ENCODE data around the gene PLCXD1. TPM values are rescaled to one million over a fixed set of nuclear protein-coding genes. Genes with fewer than 3 reads are reported as not detected.

PLCXD1 gene
- total RNA-seq, 2 experiments from 2014 or later, result 57.3 to 61.2 TPM

- Mint-ChIP-seq H3K4me3 (no peak overlapping the region), H3K36me3 (peaks cover 25% of the 10 kb centered on the region), H3K9me3 (no peaks in the 10 kb centered on the region), H3K27ac (no peak overlapping the region), H3K27me3 (no peaks in the 10 kb centered on the region), H3K4me1 (no peaks in the 10 kb centered on the region)
- DNase-seq, result no peak
- POLR2A ChIA-PET, result no interaction called here
- ATAC-seq (ENCODE audit: low read depth), result no peak
Observed at GRCh38 chrX:334971-335757, 54.0 kb downstream of the PLCXD1 start.

DNA sequence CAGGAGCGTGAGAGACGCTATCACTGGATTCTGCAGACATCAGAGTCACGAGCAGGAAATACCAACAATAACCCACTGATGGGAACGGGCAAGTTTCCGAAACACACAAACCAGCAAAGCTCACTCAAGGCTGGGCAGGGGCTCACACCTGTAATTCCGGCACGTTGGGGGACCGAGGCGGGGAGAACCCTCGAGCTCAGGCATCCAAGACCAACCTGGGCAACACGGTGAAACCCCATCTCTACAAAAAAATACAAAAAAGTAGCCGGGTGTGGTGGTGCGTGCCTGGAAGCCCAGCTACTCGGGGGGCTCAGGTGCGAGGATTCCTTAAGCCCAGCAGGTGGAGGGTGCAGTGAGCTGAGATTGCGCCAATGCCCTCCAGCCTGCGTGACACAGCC is 54.6 kb downstream of the PLCXD1 start:
- Mint-ChIP-seq H3K27me3 (no peaks in the 10 kb centered on the region), H3K9me3 (no peaks in the 10 kb centered on the region), H3K4me3 (no peak overlapping the region), H3K36me3 (peaks cover 27% of the 10 kb centered on the region), H3K27ac (no peak overlapping the region), H3K4me1 (no peaks in the 10 kb centered on the region)
- no peak for DNase-seq
- POLR2A ChIA-PET, result no interaction called here
- no peak for ATAC-seq (ENCODE audit: low read depth)

DNA sequence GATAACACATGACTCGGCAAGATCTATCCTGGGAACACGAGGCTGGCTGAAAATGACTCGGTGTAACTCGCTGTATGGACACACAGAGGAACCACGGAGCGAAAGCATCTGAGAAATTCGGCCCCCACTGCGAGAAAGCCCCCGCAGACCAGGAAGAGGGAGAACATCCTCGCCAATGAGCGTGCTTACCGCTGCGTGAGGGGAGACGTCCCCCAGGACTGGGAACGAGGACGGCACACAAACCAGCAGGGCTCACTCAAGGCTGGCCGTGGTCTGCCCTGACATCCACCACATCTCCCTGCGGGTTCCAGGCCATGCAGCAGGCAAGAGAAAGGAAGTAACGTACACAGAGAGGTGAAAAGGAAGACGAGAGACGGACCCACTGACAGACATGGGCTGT is 55.0 kb downstream of the PLCXD1 start:
- POLR2A ChIA-PET, result no interaction called here
- Mint-ChIP-seq H3K9me3 (no peaks in the 10 kb centered on the region), H3K4me3 (no peak overlapping the region), H3K36me3 (peaks cover 29% of the 10 kb centered on the region), H3K27ac (no peak overlapping the region), H3K4me1 (no peaks in the 10 kb centered on the region), H3K27me3 (no peaks in the 10 kb centered on the region)
- DNase-seq (no peak), ATAC-seq (ENCODE audit: low read depth) (no peak)

- DNase-seq, result no peak
- Mint-ChIP-seq H3K4me1 (no peaks in the 10 kb centered on the region), H3K4me3 (no peak overlapping the region)
Observed at GRCh38 chrX:337331-337831, 56.2 kb downstream of the PLCXD1 start.

DNA sequence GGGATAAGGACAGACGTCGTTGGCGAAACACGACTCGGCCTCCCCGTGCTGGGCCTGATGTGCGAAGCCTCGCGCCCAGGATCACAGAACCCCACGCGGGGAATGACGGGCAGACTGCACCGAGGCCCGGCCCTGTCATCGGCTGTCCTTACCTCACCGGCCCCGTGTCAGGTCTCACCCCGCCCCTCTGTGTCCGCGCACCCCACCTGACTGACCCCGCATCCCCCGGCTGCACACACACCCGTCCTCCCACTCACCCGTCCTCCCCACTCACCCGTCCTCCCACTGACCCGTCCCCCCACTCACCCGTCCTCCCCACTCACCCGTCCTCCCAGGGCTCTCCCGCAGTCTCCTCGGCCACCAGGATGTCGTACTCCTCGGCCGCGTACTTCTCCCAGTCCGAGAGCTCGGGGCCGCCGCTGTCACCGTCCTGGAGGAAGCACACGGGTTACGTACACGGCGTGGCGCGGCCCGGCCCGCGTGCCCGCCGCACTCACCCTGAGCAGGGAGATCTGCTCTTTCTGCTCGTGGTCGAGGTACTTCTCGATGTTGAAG is 57.2 kb downstream of the PLCXD1 start:
- peaks cover 36% of the 10 kb centered on the region for H3K36me3 Mint-ChIP-seq
- H3K4me1 Mint-ChIP-seq, result no peaks in the 10 kb centered on the region
- no peak overlapping the region for H3K27ac Mint-ChIP-seq
- no peak overlapping the region for H3K4me3 Mint-ChIP-seq
- peaks cover 2% of the 10 kb centered on the region for H3K9me3 Mint-ChIP-seq
- POLR2A ChIA-PET, result no interaction called here
- DNase-seq, result no peak
- no peaks in the 10 kb centered on the region for H3K27me3 Mint-ChIP-seq
- no peak for ATAC-seq (ENCODE audit: low read depth)

More at GRCh38 chrX:337331-337831, 56.2 kb downstream of the PLCXD1 start:
- peaks cover 36% of the 10 kb centered on the region for H3K36me3 Mint-ChIP-seq
- POLR2A ChIA-PET, result no interaction called here
- no peak for ATAC-seq (ENCODE audit: low read depth)
- H3K27me3 Mint-ChIP-seq, result no peaks in the 10 kb centered on the region
- H3K9me3 Mint-ChIP-seq, result peaks cover 2% of the 10 kb centered on the region
- no peak overlapping the region for H3K27ac Mint-ChIP-seq

DNA sequence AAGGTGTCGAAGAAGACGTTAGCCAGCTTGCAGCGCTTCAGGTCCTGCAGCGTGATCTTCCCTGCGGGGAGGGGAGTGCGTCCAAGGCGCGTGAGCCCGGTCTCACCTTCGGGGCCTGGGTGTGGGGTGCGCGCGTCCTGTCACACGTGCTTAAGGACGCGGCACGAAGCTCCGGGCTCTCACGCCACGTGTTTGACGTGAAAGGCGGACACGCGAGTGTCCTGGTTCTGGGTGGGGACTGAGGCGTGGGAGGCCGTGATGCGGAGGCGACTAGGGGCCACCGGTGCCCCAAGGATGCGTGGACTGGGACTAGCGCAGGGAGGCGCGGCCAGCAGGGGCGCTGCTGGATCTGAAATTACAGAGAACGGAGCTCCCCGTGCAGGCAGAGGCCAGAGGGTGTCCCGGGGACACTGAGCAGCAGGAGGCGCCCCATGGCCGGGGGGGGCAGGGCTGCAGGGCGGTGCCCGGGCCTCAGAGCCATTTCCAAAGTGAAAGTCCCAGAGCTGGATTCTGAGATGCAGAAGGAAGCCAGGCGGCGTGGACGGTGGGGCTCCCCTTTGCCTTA is 57.7 kb downstream of the PLCXD1 start:
- peaks cover 2% of the 10 kb centered on the region for H3K9me3 Mint-ChIP-seq
- ATAC-seq (ENCODE audit: low read depth), result no peak
- no peaks in the 10 kb centered on the region for H3K27me3 Mint-ChIP-seq
- no peak overlapping the region for H3K27ac Mint-ChIP-seq
- peaks cover 36% of the 10 kb centered on the region for H3K36me3 Mint-ChIP-seq
- no peak overlapping the region for H3K4me3 Mint-ChIP-seq
- POLR2A ChIA-PET, result no interaction called here
- H3K4me1 Mint-ChIP-seq, result no peaks in the 10 kb centered on the region
- no peak for DNase-seq

DNA sequence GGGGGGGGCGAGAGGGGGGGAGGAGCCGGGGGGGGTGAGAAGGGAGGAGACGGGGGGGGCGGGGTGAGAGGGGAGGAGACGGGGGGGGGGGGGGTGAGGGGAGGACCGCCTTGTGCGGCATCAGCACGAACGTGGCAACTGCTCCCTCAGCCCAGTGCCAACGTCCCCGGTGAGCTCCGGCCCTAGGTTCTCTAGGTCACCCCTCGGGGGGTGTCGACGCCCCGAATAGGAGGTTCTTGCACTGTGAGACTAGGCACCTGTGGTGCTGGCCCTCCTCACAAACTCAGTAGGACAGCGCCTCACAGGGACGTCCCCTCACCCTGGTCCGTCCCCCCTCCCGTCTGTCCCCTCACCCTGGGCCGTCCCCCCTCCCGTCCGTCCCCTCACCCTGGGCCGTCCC is 58.9 kb downstream of the PLCXD1 start:
- Mint-ChIP-seq H3K36me3 (peaks cover 41% of the 10 kb centered on the region), H3K4me3 (no peak overlapping the region), H3K27ac (no peak overlapping the region), H3K4me1 (no peaks in the 10 kb centered on the region), H3K9me3 (peaks cover 2% of the 10 kb centered on the region), H3K27me3 (no peaks in the 10 kb centered on the region)
- peak; percentile 26 for ATAC-seq (ENCODE audit: low read depth)
- DNase-seq, result no peak
- POLR2A ChIA-PET, result no interaction called here

DNA sequence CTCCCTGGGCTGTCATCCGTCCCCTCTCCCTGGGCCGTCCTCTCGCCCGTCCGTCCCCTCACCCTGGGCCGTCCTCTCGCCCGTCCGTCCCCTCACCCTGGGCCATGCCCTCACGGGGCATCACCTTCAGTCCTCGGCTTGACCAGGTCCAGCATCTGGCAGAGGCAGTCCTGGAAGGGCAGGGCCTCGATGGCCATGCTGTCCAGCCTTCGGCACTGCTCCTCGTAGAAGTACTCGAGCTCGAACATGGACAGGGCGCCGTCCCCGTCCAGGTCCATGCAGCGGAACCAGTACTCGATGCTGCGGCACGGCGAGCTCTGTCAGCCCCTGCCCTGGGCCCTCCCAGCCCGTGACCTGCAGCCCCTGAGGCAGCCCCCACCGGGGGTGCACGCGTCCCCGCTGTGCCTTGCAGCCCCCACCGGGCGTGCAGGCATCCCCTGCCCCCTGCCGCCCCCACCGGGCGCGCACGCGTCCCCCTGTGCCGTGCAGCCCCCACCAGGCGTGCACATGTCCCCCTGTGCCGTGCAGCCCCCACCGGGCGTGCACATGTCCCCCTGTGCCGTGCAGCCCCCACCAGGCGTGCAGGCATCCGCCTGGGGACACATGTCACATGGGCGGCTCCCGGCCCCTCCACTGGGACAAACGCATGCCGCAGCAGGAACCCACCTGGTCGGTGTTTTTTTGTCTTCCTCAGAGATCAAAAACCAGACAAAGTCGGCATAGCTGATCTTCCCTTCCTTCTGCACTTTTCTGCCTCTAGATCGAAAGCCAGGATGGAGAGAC is 59.7 kb downstream of the PLCXD1 start:
- peaks cover 44% of the 10 kb centered on the region for H3K36me3 Mint-ChIP-seq
- peaks cover 2% of the 10 kb centered on the region for H3K9me3 Mint-ChIP-seq
- H3K27me3 Mint-ChIP-seq, result no peaks in the 10 kb centered on the region
- POLR2A ChIA-PET, result no interaction called here
- H3K27ac Mint-ChIP-seq, result no peak overlapping the region
- H3K4me1 Mint-ChIP-seq, result no peaks in the 10 kb centered on the region
- ATAC-seq (ENCODE audit: low read depth) (no peak), DNase-seq (no peak)
- H3K4me3 Mint-ChIP-seq, result no peak overlapping the region

- DNase-seq (no peak), ATAC-seq (ENCODE audit: low read depth) (no peak)
- Mint-ChIP-seq H3K4me3 (no peak overlapping the region), H3K36me3 (peaks cover 38% of the 10 kb centered on the region), H3K4me1 (no peaks in the 10 kb centered on the region), H3K27me3 (no peaks in the 10 kb centered on the region), H3K27ac (no peak overlapping the region), H3K9me3 (peaks cover 2% of the 10 kb centered on the region)
- POLR2A ChIA-PET, result no interaction called here
Observed at GRCh38 chrX:341541-342101, 60.4 kb downstream of the PLCXD1 start.

DNA sequence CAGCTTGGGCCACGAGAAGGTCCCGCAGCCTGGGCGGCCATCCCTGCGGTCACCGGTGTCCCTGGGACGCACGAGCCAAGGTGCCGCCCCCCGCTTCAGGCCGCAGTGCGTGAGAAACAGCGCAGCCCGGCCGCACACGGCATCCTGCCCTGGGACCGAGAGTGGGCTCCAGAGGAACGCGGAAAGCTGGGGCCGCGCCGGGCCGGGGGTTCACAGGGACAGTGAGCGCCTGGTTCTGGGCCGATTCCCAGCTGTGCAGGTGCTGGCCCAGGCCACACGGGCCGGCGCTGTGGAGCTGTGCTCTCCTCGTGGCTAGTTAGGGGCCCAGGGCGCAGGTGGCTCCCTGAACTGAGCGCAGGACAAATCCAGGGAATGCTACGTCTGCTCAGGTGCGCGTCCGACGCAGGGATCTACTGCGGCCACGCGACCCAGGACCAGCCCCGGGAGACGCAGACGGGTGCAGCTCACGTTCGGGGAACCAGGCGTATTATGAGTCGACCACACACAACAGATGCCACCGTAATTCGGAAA is 63.3 kb downstream of the PLCXD1 start:
- Mint-ChIP-seq H3K27ac (no peak overlapping the region), H3K4me1 (no peaks in the 10 kb centered on the region), H3K36me3 (peaks cover 21% of the 10 kb centered on the region), H3K27me3 (no peaks in the 10 kb centered on the region), H3K9me3 (peaks cover 2% of the 10 kb centered on the region), H3K4me3 (no peak overlapping the region)
- ATAC-seq (ENCODE audit: low read depth) (no peak), DNase-seq (no peak)
- POLR2A ChIA-PET, result no interaction called here

GRCh38 chrX:345020-345925 is 64.1 kb downstream of the PLCXD1 start:
- Mint-ChIP-seq H3K36me3 (peaks cover 21% of the 10 kb centered on the region), H3K4me3 (no peak overlapping the region), H3K4me1 (no peaks in the 10 kb centered on the region), H3K27me3 (no peaks in the 10 kb centered on the region), H3K27ac (no peak overlapping the region), H3K9me3 (peaks cover 2% of the 10 kb centered on the region)
- DNase-seq (no peak), ATAC-seq (ENCODE audit: low read depth) (no peak)
- POLR2A ChIA-PET, result no interaction called here

- Mint-ChIP-seq H3K9me3 (peaks cover 2% of the 10 kb centered on the region), H3K27me3 (no peaks in the 10 kb centered on the region), H3K27ac (no peak overlapping the region), H3K36me3 (peaks cover 17% of the 10 kb centered on the region), H3K4me1 (no peaks in the 10 kb centered on the region), H3K4me3 (no peak overlapping the region)
- POLR2A ChIA-PET, result no interaction called here
- no peak for DNase-seq
- ATAC-seq (ENCODE audit: low read depth), result no peak
Observed at GRCh38 chrX:346034-346813, 65.0 kb downstream of the PLCXD1 start.
